H9 (cell line): ENCODE measurements around the gene RAMP3. TPM values are rescaled to one million over a fixed set of nuclear protein-coding genes. Genes with fewer than 3 reads are reported as not detected.

ENCODE experiments used
- DNase-seq: peaks from one replicate; pipeline ENCODE4 v3.0.0-alpha.2; 2017
- H2AFZ ChIP-seq: one replicate; pipeline ENCODE4 v1.6.1; 2013; ENCODE audit warnings: mild to moderate bottlenecking, low read length, control low read depth, moderate library complexity
- H2AK5ac ChIP-seq: 2 replicates; pipeline ENCODE4 v1.6.1; 2013; ENCODE audit warnings: low read length, control low read depth, mixed read lengths; ENCODE audit not compliant: insufficient read length
- H2BK120ac ChIP-seq: one replicate; pipeline ENCODE4 v1.6.1; 2013; ENCODE audit warnings: low read depth, mild to moderate bottlenecking, low read length, control low read depth, inconsistent platforms; ENCODE audit not compliant: poor library complexity, severe bottlenecking
- H2BK12ac ChIP-seq: 2 replicates; pipeline ENCODE4 v1.6.1; 2013; ENCODE audit warnings: low read length, control low read depth, mixed read lengths, low read depth; ENCODE audit not compliant: insufficient read length
- H2BK15ac ChIP-seq: 2 replicates; pipeline ENCODE4 v1.6.1; 2013; ENCODE audit warnings: low read depth, low read length, control low read depth
- H2BK20ac ChIP-seq: one replicate; pipeline ENCODE4 v1.6.1; 2013; ENCODE audit warnings: low read depth, mild to moderate bottlenecking, low read length, control low read depth, inconsistent platforms; ENCODE audit not compliant: poor library complexity, severe bottlenecking
- H2BK5ac ChIP-seq: 2 replicates; pipeline ENCODE4 v1.6.1; 2013; ENCODE audit warnings: low read length, control low read depth, mixed read lengths; ENCODE audit not compliant: insufficient read length
- H3K14ac ChIP-seq: 2 replicates; pipeline ENCODE4 v1.6.1; 2013; ENCODE audit warnings: low read length, control low read depth; ENCODE audit not compliant: insufficient read depth
- H3K18ac ChIP-seq: 2 replicates; pipeline ENCODE4 v1.6.1; 2013; ENCODE audit warnings: low read depth, mild to moderate bottlenecking, mixed read lengths, low read length, control low read depth; ENCODE audit not compliant: insufficient read length
- H3K23ac ChIP-seq: 2 replicates; pipeline ENCODE4 v1.6.1; 2013; ENCODE audit warnings: low read length, control low read depth, mixed read lengths, low read depth; ENCODE audit not compliant: insufficient read length
- H3K23me2 ChIP-seq: 2 replicates; pipeline ENCODE4 v1.6.1; 2013; ENCODE audit warnings: low read depth, mild to moderate bottlenecking, mixed read lengths, low read length, control low read depth; ENCODE audit not compliant: insufficient read length, poor library complexity, severe bottlenecking
- H3K27ac ChIP-seq: 2 replicates; pipeline ENCODE4 v1.5.1; 2013; ENCODE audit warnings: low read length, control low read depth, mixed read lengths, low read depth; ENCODE audit not compliant: insufficient read length
- H3K27me3 ChIP-seq: 2 replicates; pipeline ENCODE4 v1.6.1; 2013; ENCODE audit warnings: low read length, control low read depth, inconsistent platforms; ENCODE audit not compliant: insufficient read depth
- H3K4ac ChIP-seq: 2 replicates; pipeline ENCODE4 v1.6.1; 2013; ENCODE audit warnings: low read depth, mild to moderate bottlenecking, control low read depth, inconsistent platforms, low read length, moderate library complexity
- H3K4me1 ChIP-seq: 2 replicates; pipeline ENCODE4 v1.6.1; 2013; ENCODE audit warnings: low read length, control low read depth, inconsistent platforms; ENCODE audit not compliant: insufficient read depth
- H3K4me2 ChIP-seq: 2 replicates; pipeline ENCODE4 v1.6.1; 2013; ENCODE audit warnings: low read length, control low read depth, mixed read lengths; ENCODE audit not compliant: insufficient read length, insufficient read depth
- H3K56ac ChIP-seq: 2 replicates; pipeline ENCODE4 v1.6.1; 2013; ENCODE audit warnings: low read depth, mild to moderate bottlenecking, mixed read lengths, low read length, control low read depth; ENCODE audit not compliant: insufficient read length
- H3K79me1 ChIP-seq: 2 replicates; pipeline ENCODE4 v1.6.1; 2013; ENCODE audit warnings: low read depth, mild to moderate bottlenecking, moderate library complexity, low read length, control low read depth, inconsistent platforms; ENCODE audit not compliant: insufficient read depth, poor library complexity, severe bottlenecking
- H3K79me2 ChIP-seq: 2 replicates; pipeline ENCODE4 v1.6.1; 2013; ENCODE audit warnings: low read length, control low read depth, inconsistent platforms; ENCODE audit not compliant: insufficient read depth
- H3K9ac ChIP-seq: 2 replicates; pipeline ENCODE4 v1.6.1; 2013; ENCODE audit warnings: low read length, control low read depth, mixed read lengths; ENCODE audit not compliant: insufficient read length; ENCODE audit errors: extremely low read depth
- H3K9me3 ChIP-seq: one replicate; pipeline ENCODE4 v1.6.1; 2013; ENCODE audit warnings: low read depth, low read length, inconsistent platforms; ENCODE audit not compliant: control insufficient read depth
- H3T11ph ChIP-seq: one replicate; pipeline ENCODE4 v1.6.1; 2013; ENCODE audit warnings: mild to moderate bottlenecking, low read length, control low read depth, inconsistent platforms
- H4K20me1 ChIP-seq: one replicate; pipeline ENCODE4 v1.6.1; 2013; ENCODE audit not compliant: control insufficient read depth, insufficient read length, insufficient read depth
- H4K5ac ChIP-seq: 2 replicates; pipeline ENCODE4 v1.6.1; 2013; ENCODE audit warnings: low read depth, mild to moderate bottlenecking, mixed read lengths, low read length, control low read depth; ENCODE audit not compliant: insufficient read length
- H4K8ac ChIP-seq: replicated peaks from 2 replicates; pipeline ENCODE4 v1.6.1; 2013; ENCODE audit warnings: low read length, control low read depth, mixed read lengths, low read depth; ENCODE audit not compliant: insufficient read length
- H4K91ac ChIP-seq: 2 replicates; pipeline ENCODE4 v1.6.1; 2013; ENCODE audit warnings: low read depth, mild to moderate bottlenecking, moderate library complexity, mixed read lengths, low read length, control low read depth; ENCODE audit not compliant: insufficient read length
- H3K27ac Mint-ChIP-seq, 3 experiments: 2 replicates in 2 of 3; 3 replicates in 1 of 3; pipeline ENCODE4 v1.8.0; 2020 to 2021; ENCODE audit warnings: mixed read lengths in 3 of 3, mild to moderate bottlenecking in 1 of 3, moderate library complexity in 1 of 3
- H3K27me3 Mint-ChIP-seq: 2 replicates; pipeline ENCODE4 v1.8.0; 2021; ENCODE audit warnings: low read depth, mild to moderate bottlenecking, moderate library complexity, mixed read lengths
- H3K36me3 Mint-ChIP-seq, 3 experiments: 2 replicates in 2 of 3; 3 replicates in 1 of 3; pipeline ENCODE4 v1.8.0; 2020 to 2021; ENCODE audit warnings: low read depth in 3 of 3, mixed read lengths in 3 of 3; ENCODE audit not compliant: insufficient read depth in 1 of 3
- H3K4me1 Mint-ChIP-seq, 2 experiments: 2 replicates each; pipeline ENCODE4 v1.8.0; 2020; ENCODE audit warnings: mixed read lengths in 2 of 2
- H3K4me3 Mint-ChIP-seq, 2 experiments: 2 replicates in 1 of 2; 3 replicates in 1 of 2; pipeline ENCODE4 v1.8.0; 2020 to 2021; ENCODE audit warnings: mild to moderate bottlenecking in 2 of 2, mixed read lengths in 2 of 2, moderate library complexity in 1 of 2
- H3K9me3 Mint-ChIP-seq, 2 experiments: 2 replicates in 1 of 2; 3 replicates in 1 of 2; pipeline ENCODE4 v1.8.0; 2020; ENCODE audit warnings: mild to moderate bottlenecking in 2 of 2, mixed read lengths in 2 of 2, moderate library complexity in 1 of 2
- CTCF ChIP-seq: fragments of 200-600 bp; sonication (generic); conservative IDR thresholded peaks from 3 replicates; pipeline ENCODE4 v1.8.0; 2021; ENCODE audit warnings: antibody characterized with exemption, mild to moderate bottlenecking
- WGBS: extraction: QIAGEN DNeasy Blood & Tissue Kit; methylation state at CpG from one replicate; pipeline ENCODE4 v1.1.7; 2013; ENCODE audit warnings: missing lambda C conversion rate, low lambda C conversion rate, mixed read lengths; ENCODE audit not compliant: insufficient read length; ENCODE audit errors: extremely low coverage; 5-methylcytosine and 5-hydroxymethylcytosine counted together
- total RNA-seq: library from RNA; stranded (reverse); gene quantifications from 2 replicates; pipeline ENCODE4 v1.2.1, GENCODE V29; 2021

Gene RAMP3
- total RNA-seq, 1 experiment from 2014 or later: 0.63 TPM

GRCh38 chr7:45179666-45180065, 22.1 kb downstream of the RAMP3 start:
- no peak overlapping the region for H4K8ac ChIP-seq
- no peak overlapping the region for H2AFZ ChIP-seq
- H3K4me1 Mint-ChIP-seq: peaks cover 2 to 3% of the 10 kb centered on the region in 2 experiments; a peak in 2 of 4 replicates
- H4K20me1 ChIP-seq: no peaks in the 10 kb centered on the region
- no peak overlapping the region for H2BK20ac ChIP-seq
- no peaks in the 10 kb centered on the region for H3K23me2 ChIP-seq
- peaks cover 11% of the 10 kb centered on the region for H3K27me3 Mint-ChIP-seq
- no peaks in the 10 kb centered on the region for H3K79me1 ChIP-seq
- H3K27ac Mint-ChIP-seq: no peak overlapping the region
- no peak overlapping the region for H3K4ac ChIP-seq
- no peaks in the 10 kb centered on the region for H3K79me2 ChIP-seq
- H3K27me3 ChIP-seq: no peaks in the 10 kb centered on the region
- no CpG with 5 or more reads among the region's 9 CpGs for WGBS
- H3K4me3 Mint-ChIP-seq: no peak overlapping the region
- H2BK5ac ChIP-seq: no peak overlapping the region
- H3K9me3 ChIP-seq: no peaks in the 10 kb centered on the region
- H3K27ac ChIP-seq: no peak overlapping the region
- no peak for TF ChIP-seq CTCF
- H3K4me1 ChIP-seq: no peaks in the 10 kb centered on the region
- no peak for DNase-seq
- no peak overlapping the region for H3K14ac ChIP-seq
- H3K9ac ChIP-seq: no peak overlapping the region
- H3K36me3 Mint-ChIP-seq: no peaks in the 10 kb centered on the region
- H2BK120ac ChIP-seq: no peak overlapping the region
- H3K9me3 Mint-ChIP-seq: no peaks in the 10 kb centered on the region
- no peak overlapping the region for H4K5ac ChIP-seq
- no peak overlapping the region for H3T11ph ChIP-seq
- no peak overlapping the region for H3K23ac ChIP-seq
- H3K18ac ChIP-seq: no peak overlapping the region
- no peak overlapping the region for H2BK15ac ChIP-seq
- no peak overlapping the region for H2BK12ac ChIP-seq
- H4K91ac ChIP-seq: no peak overlapping the region
- no peak overlapping the region for H3K4me2 ChIP-seq
- H2AK5ac ChIP-seq: no peak overlapping the region
- H3K56ac ChIP-seq: no peak overlapping the region
